Fibroblast of upper back skin (primary cell): Measurements from ENCODE around the gene DLEC1.

Experiments
- DNase-seq: peaks from one replicate; pipeline ENCODE4 v3.0.0-alpha.2; 2013

The DLEC1 gene

GRCh38 chr3:38088126-38089078 lies 49.4 kb downstream of the DLEC1 start:
- no peak for DNase-seq

GRCh38 chr3:38089163-38089562 lies 50.2 kb downstream of the DLEC1 start:
- no peak for DNase-seq

GRCh38 chr3:38090453-38090852 lies 51.4 kb downstream of the DLEC1 start:
- no peak for DNase-seq

GRCh38 chr3:38094999-38095398 lies 56.0 kb downstream of the DLEC1 start:
- DNase-seq: no peak

- no peak for DNase-seq
Measured at GRCh38 chr3:38095669-38096483, 56.9 kb downstream of the DLEC1 start.

- no peak for DNase-seq
Measured at GRCh38 chr3:38097446-38098375, 58.7 kb downstream of the DLEC1 start.

GRCh38 chr3:38098376-38098723 lies 59.3 kb downstream of the DLEC1 start:
- no peak for DNase-seq

GRCh38 chr3:38099518-38099917 lies 60.5 kb downstream of the DLEC1 start:
- no peak for DNase-seq

GRCh38 chr3:38100498-38100897 lies 61.5 kb downstream of the DLEC1 start:
- DNase-seq: no peak

GRCh38 chr3:38101811-38102443 lies 62.9 kb downstream of the DLEC1 start:
- no peak for DNase-seq

GRCh38 chr3:38102444-38102814 lies 63.4 kb downstream of the DLEC1 start:
- no peak for DNase-seq

GRCh38 chr3:38105525-38105924 lies 66.5 kb downstream of the DLEC1 start:
- no peak for DNase-seq

GRCh38 chr3:38107911-38108648 lies 69.1 kb downstream of the DLEC1 start:
- no peak for DNase-seq

GRCh38 chr3:38108649-38109579 lies 69.9 kb downstream of the DLEC1 start:
- DNase-seq: no peak

GRCh38 chr3:38109580-38110313 lies 70.7 kb downstream of the DLEC1 start:
- DNase-seq: no peak

- no peak for DNase-seq
Measured at GRCh38 chr3:38110314-38111050, 71.5 kb downstream of the DLEC1 start.

- no peak for DNase-seq
Measured at GRCh38 chr3:38111201-38111600, 72.2 kb downstream of the DLEC1 start.

- no peak for DNase-seq
Measured at GRCh38 chr3:38111696-38112377, 72.8 kb downstream of the DLEC1 start.
